Esophagus muscularis mucosa (tissue), 3 donors: ENCODE measurements around the gene ASTN2.

Experiments
- CTCF ChIP-seq, 3 experiments: fragments of 200-600 bp in 2 of 3; fragments of 450-650 bp in 1 of 3; sonication (generic) in 2 of 3; IDR thresholded peaks; one replicate each; pipeline ENCODE4 v1.5.1; 2017 to 2019; ENCODE audit warnings: antibody characterized with exemption in 3 of 3, mild to moderate bottlenecking in 2 of 3, moderate library complexity in 1 of 3
- POLR2A ChIP-seq: fragments of 450-650 bp; IDR thresholded peaks from one replicate; pipeline ENCODE4 v1.6.1; 2017; ENCODE audit warnings: antibody characterized with exemption, moderate library complexity, mild to moderate bottlenecking, low read depth

GRCh38 chr9:117231012-117231411, 183.8 kb downstream of the ASTN2 start:
- TF ChIP-seq POLR2A (no peak), CTCF (IDR thresholded peaks at IDR 0.05) (no peak)
